ENCODE results near the gene TBRG1. TPM values are rescaled to one million over a fixed set of nuclear protein-coding genes. Genes with fewer than 3 reads are reported as not detected.
"Not testable (repeated sequence)": the region's sequence is repeated elsewhere in the genome, so short reads cannot be mapped to it uniquely, and the experiment has no call there.

The TBRG1 gene
- total and polyA plus RNA-seq, 2 of the 4 experiments (the other 2 are of a cell fraction) = 13.3 to 23.2 TPM

GRCh38 chr11:124602193-124602592 is 20.5 kb upstream of the TBRG1 start:
- Histone ChIP-seq H4K5ac (ENCODE audit: low read depth, low read length) (no peak overlapping the region), H2BK15ac (ENCODE audit: low read depth, low read length) (no peak overlapping the region), H4K8ac (ENCODE audit: low read depth in 2 of 2, low read length in 2 of 2) (no peak overlapping the region), H3K4me3 (ENCODE audit: insufficient read depth, low read depth, low read length) (no peak overlapping the region), H3K23ac (ENCODE audit: low read depth, low read length) (no peak overlapping the region; the same call in 1 of the 2 replicates), H3K18ac (ENCODE audit: low read depth, low read length) (no peak overlapping the region), H3K27me3 (ENCODE audit: control insufficient read depth, insufficient read depth, low read length) (no peaks in the 10 kb centered on the region), H4K20me1 (ENCODE audit: insufficient read depth, low read length) (no peaks in the 10 kb centered on the region), H2AK9ac (replicated peaks; ENCODE audit: low read depth, low read length, poor library complexity) (peak overlapping the region; percentile 51), H2AFZ (replicated peaks; ENCODE audit: low read length, poor library complexity) (peak overlapping the region; percentile 35), H2BK5ac (ENCODE audit: low read depth, low read length, poor library complexity, severe bottlenecking) (no peak overlapping the region), H3K9ac (ENCODE audit: low read depth, low read length) (no peak overlapping the region), H3K14ac (replicated peaks; ENCODE audit: low read depth, low read length) (no peak overlapping the region), H3K4ac (ENCODE audit: low read depth, low read length) (no peak overlapping the region), H3K56ac (ENCODE audit: extremely low read depth, insufficient read depth, low read length) (no peak overlapping the region), H2BK120ac (ENCODE audit: low read depth, low read length) (no peak overlapping the region), H3K79me1 (ENCODE audit: low read depth in 1 of 2, low read length in 2 of 2) (no peaks in the 10 kb centered on the region), H3K36me3 (ENCODE audit: control insufficient read depth, insufficient read depth, low read length) (no peaks in the 10 kb centered on the region), H2BK20ac (ENCODE audit: low read depth, low read length) (no peak overlapping the region), H3K9me3 (ENCODE audit: control insufficient read depth, insufficient read depth, low read length) (no peaks in the 10 kb centered on the region), H2AK5ac (ENCODE audit: low read depth, low read length) (no peak overlapping the region), H3K27ac (ENCODE audit: insufficient read depth, low read length) (no peak overlapping the region), H3K4me2 (ENCODE audit: low read depth, low read length) (no peak overlapping the region), H4K91ac (ENCODE audit: insufficient read depth, low read depth, low read length) (no peak overlapping the region), H3K4me1 (ENCODE audit: control insufficient read depth, insufficient read depth, low read length) (no peaks in the 10 kb centered on the region), H3K9me1 (ENCODE audit: insufficient read depth, low read length) (no peaks in the 10 kb centered on the region)
- BruUV-seq (replicated peaks) = no TSS peak
- DNase-seq (peak; percentile 54), ATAC-seq (ENCODE audit: low read depth) (no peak)
- in situ Hi-C loops (cut with MboI; ENCODE audit: low sequenced_read_pairs) = no loop called here
- dilution Hi-C loops (cut with HindIII; ENCODE audit: low sequenced_read_pairs, unreplicated experiment) = no loop called here
- ChIA-PET CTCF (interaction anchor here (0.6 to 1.4 kb wide), 3 partner anchors 17 to 200 kb away, joined by 3 to 7 read pairs (median 4); no protein-coding TSS in a partner anchor), POLR2A (ENCODE audit: unreplicated experiment) (no interaction called here)
- no peak for TF ChIP-seq RFX5 (IDR thresholded peaks at IDR 0.05; ENCODE audit: low read depth, low read length)
- no peak for TF ChIP-seq CTCF (conservative IDR thresholded peaks at IDR 0.05; ENCODE audit: low read depth, low read length)
- intact Hi-C loops (cut with micrococcal nuclease) = no loop called here
- WGBS, 2 experiments (ENCODE audit: extremely low coverage in 2 of 2, insufficient read length in 1 of 2) = no CpG with 5 or more reads among the region's 3 CpGs

GRCh38 chr11:124602723-124603122 is 19.9 kb upstream of the TBRG1 start:
- DNase-seq; H3K9me3 ChIP-seq (ENCODE audit: control insufficient read depth, insufficient read depth, low read length); H3K9me1 ChIP-seq (ENCODE audit: insufficient read depth, low read length); H2AK5ac ChIP-seq (ENCODE audit: low read depth, low read length); H3K4me2 ChIP-seq (ENCODE audit: low read depth, low read length); H3K14ac ChIP-seq (replicated peaks; ENCODE audit: low read depth, low read length); H2BK120ac ChIP-seq (ENCODE audit: low read depth, low read length); H3K18ac ChIP-seq (ENCODE audit: low read depth, low read length); H4K20me1 ChIP-seq (ENCODE audit: insufficient read depth, low read length); H2AFZ ChIP-seq (replicated peaks; ENCODE audit: low read length, poor library complexity); H2BK15ac ChIP-seq (ENCODE audit: low read depth, low read length); BruUV-seq (replicated peaks); POLR2A ChIA-PET (ENCODE audit: unreplicated experiment); H2BK20ac ChIP-seq (ENCODE audit: low read depth, low read length); H3K9ac ChIP-seq (ENCODE audit: low read depth, low read length); dilution Hi-C loops (cut with HindIII; ENCODE audit: low sequenced_read_pairs, unreplicated experiment); intact Hi-C loops (cut with micrococcal nuclease); H3K36me3 ChIP-seq (ENCODE audit: control insufficient read depth, insufficient read depth, low read length); H3K79me1 ChIP-seq (ENCODE audit: low read depth in 1 of 2, low read length in 2 of 2); ATAC-seq (ENCODE audit: low read depth); H4K5ac ChIP-seq (ENCODE audit: low read depth, low read length); H3K4me3 ChIP-seq (ENCODE audit: insufficient read depth, low read depth, low read length); H3K4ac ChIP-seq (ENCODE audit: low read depth, low read length); H4K91ac ChIP-seq (ENCODE audit: insufficient read depth, low read depth, low read length); H3K56ac ChIP-seq (ENCODE audit: extremely low read depth, insufficient read depth, low read length); H3K27ac ChIP-seq (ENCODE audit: insufficient read depth, low read length); CTCF ChIA-PET; H2AK9ac ChIP-seq (replicated peaks; ENCODE audit: low read depth, low read length, poor library complexity); H3K27me3 ChIP-seq (ENCODE audit: control insufficient read depth, insufficient read depth, low read length); H4K8ac ChIP-seq (ENCODE audit: low read depth in 2 of 2, low read length in 2 of 2); in situ Hi-C loops (cut with MboI; ENCODE audit: low sequenced_read_pairs); H2BK5ac ChIP-seq (ENCODE audit: low read depth, low read length, poor library complexity, severe bottlenecking); H3K4me1 ChIP-seq (ENCODE audit: control insufficient read depth, insufficient read depth, low read length); H3K23ac ChIP-seq (ENCODE audit: low read depth, low read length): not testable (repeated sequence)
- WGBS, 2 experiments (ENCODE audit: extremely low coverage in 2 of 2, insufficient read length in 1 of 2) = no CpG with 5 or more reads among the region's 3 CpGs
